Fibroblast of villous mesenchyme (primary cell): Measurements from ENCODE around the gene AZU1. TPM values are rescaled to one million over a fixed set of nuclear protein-coding genes. Genes with fewer than 3 reads are reported as not detected.
"Not testable (repeated sequence)": the region's sequence is repeated elsewhere in the genome, so short reads cannot be mapped to it uniquely, and the experiment has no call there.

ENCODE experiments used
- DNase-seq: peaks from one replicate; pipeline ENCODE4 v3.0.0-alpha.2; 2010; ENCODE audit warnings: low read depth
- H3K4me3 ChIP-seq: 2 replicates; pipeline ENCODE4 v1.5.1; 2011; ENCODE audit warnings: low read depth, mild to moderate bottlenecking, low read length
- CTCF ChIP-seq: IDR thresholded peaks from 2 replicates; pipeline ENCODE4 v1.5.1; 2012; ENCODE audit warnings: low read depth, mild to moderate bottlenecking, low read length; ENCODE audit not compliant: insufficient read depth
- total RNA-seq: library from RNA; depleted of rRNA; stranded (reverse); fragments of >200 nt; gene quantifications from 2 replicates; pipeline ENCODE4 v1.2.3, GENCODE V29; 2012

The AZU1 gene
- total RNA-seq, 1 donor, result not detected

GRCh38 chr19:872266-872951 is 44.8 kb downstream of the AZU1 start:
- H3K4me3 ChIP-seq, result peak overlapping the region; percentile 47
- DNase-seq, result peak; percentile 93
- no peak for TF ChIP-seq CTCF

- no peak for TF ChIP-seq CTCF
- H3K4me3 ChIP-seq, result no peak overlapping the region
- peak; percentile 90 for DNase-seq
Measured at GRCh38 chr19:873084-873483, 45.4 kb downstream of the AZU1 start.

- H3K4me3 ChIP-seq, result no peak overlapping the region
- no peak for DNase-seq
- TF ChIP-seq CTCF, result no peak
Measured at GRCh38 chr19:873561-874041, 46.0 kb downstream of the AZU1 start.

GRCh38 chr19:875265-875879 is 47.7 kb downstream of the AZU1 start:
- TF ChIP-seq CTCF, result no peak
- no peak overlapping the region for H3K4me3 ChIP-seq
- no peak for DNase-seq

GRCh38 chr19:876089-876488 is 48.5 kb downstream of the AZU1 start:
- H3K4me3 ChIP-seq, result no peak overlapping the region
- DNase-seq, result no peak
- no peak for TF ChIP-seq CTCF

GRCh38 chr19:876780-877314 is 49.2 kb downstream of the AZU1 start:
- TF ChIP-seq CTCF, result no peak
- no peak for DNase-seq
- no peak overlapping the region for H3K4me3 ChIP-seq

- not testable (repeated sequence) for H3K4me3 ChIP-seq
Measured at GRCh38 chr19:877992-878660, 50.5 kb downstream of the AZU1 start.

GRCh38 chr19:878751-879561 is 51.3 kb downstream of the AZU1 start:
- not testable (repeated sequence) for H3K4me3 ChIP-seq, DNase-seq

More at GRCh38 chr19:877992-878660, 50.5 kb downstream of the AZU1 start:
- DNase-seq, result not testable (repeated sequence)
